ENCODE data around the gene PAFAH1B2.
"Not testable (repeated sequence)": the region's sequence is repeated elsewhere in the genome, so short reads cannot be mapped to it uniquely, and the experiment has no call there.

Gene PAFAH1B2

GRCh38 chr11:117200813-117201657, 56.9 kb downstream of the PAFAH1B2 start:
- DNase-seq (ENCODE audit: insufficient read length, low spot score) (no peak), FAIRE-seq (no peak)

- FAIRE-seq = no peak
- DNase-seq (ENCODE audit: insufficient read length, low spot score) = no peak
Measured at GRCh38 chr11:117201658-117202305, 57.7 kb downstream of the PAFAH1B2 start.

GRCh38 chr11:117202386-117203068, 58.4 kb downstream of the PAFAH1B2 start:
- no peak for FAIRE-seq
- no peak for DNase-seq (ENCODE audit: insufficient read length, low spot score)

GRCh38 chr11:117203069-117203407, 59.0 kb downstream of the PAFAH1B2 start:
- no peak for FAIRE-seq
- no peak for DNase-seq (ENCODE audit: insufficient read length, low spot score)

GRCh38 chr11:117204283-117205080, 60.4 kb downstream of the PAFAH1B2 start:
- FAIRE-seq = no peak
- DNase-seq (ENCODE audit: insufficient read length, low spot score) = no peak

- no peak for FAIRE-seq
- DNase-seq (ENCODE audit: insufficient read length, low spot score) = no peak
Measured at GRCh38 chr11:117205211-117205818, 61.2 kb downstream of the PAFAH1B2 start.

- FAIRE-seq = peak; percentile 53
- DNase-seq (ENCODE audit: insufficient read length, low spot score) = not testable (repeated sequence)
Measured at GRCh38 chr11:117206111-117206510, 62.0 kb downstream of the PAFAH1B2 start.

GRCh38 chr11:117206859-117207258, 62.8 kb downstream of the PAFAH1B2 start:
- not testable (repeated sequence) for DNase-seq (ENCODE audit: insufficient read length, low spot score); FAIRE-seq

- FAIRE-seq; DNase-seq (ENCODE audit: insufficient read length, low spot score): not testable (repeated sequence)
Measured at GRCh38 chr11:117207481-117207880, 63.4 kb downstream of the PAFAH1B2 start.

GRCh38 chr11:117208710-117209109, 64.6 kb downstream of the PAFAH1B2 start:
- FAIRE-seq; DNase-seq (ENCODE audit: insufficient read length, low spot score): not testable (repeated sequence)

GRCh38 chr11:117209351-117210125, 65.5 kb downstream of the PAFAH1B2 start:
- DNase-seq (ENCODE audit: insufficient read length, low spot score); FAIRE-seq: not testable (repeated sequence)

- DNase-seq (ENCODE audit: insufficient read length, low spot score) (no peak), FAIRE-seq (no peak)
Measured at GRCh38 chr11:117210620-117211019, 66.5 kb downstream of the PAFAH1B2 start.

GRCh38 chr11:117212697-117213355, 68.7 kb downstream of the PAFAH1B2 start:
- DNase-seq (ENCODE audit: insufficient read length, low spot score) (no peak), FAIRE-seq (no peak)

GRCh38 chr11:117214404-117215110, 70.5 kb downstream of the PAFAH1B2 start:
- no peak for DNase-seq (ENCODE audit: insufficient read length, low spot score)
- FAIRE-seq = no peak

GRCh38 chr11:117217141-117218084, 73.3 kb downstream of the PAFAH1B2 start:
- DNase-seq (ENCODE audit: insufficient read length, low spot score) (no peak), FAIRE-seq (no peak)

GRCh38 chr11:117218133-117218915, 74.2 kb downstream of the PAFAH1B2 start:
- no peak for FAIRE-seq

More at GRCh38 chr11:117218133-117218915, 74.2 kb downstream of the PAFAH1B2 start:
- no peak for DNase-seq (ENCODE audit: insufficient read length, low spot score)
